ENCODE results near the gene CAPG.

The CAPG gene

DNA sequence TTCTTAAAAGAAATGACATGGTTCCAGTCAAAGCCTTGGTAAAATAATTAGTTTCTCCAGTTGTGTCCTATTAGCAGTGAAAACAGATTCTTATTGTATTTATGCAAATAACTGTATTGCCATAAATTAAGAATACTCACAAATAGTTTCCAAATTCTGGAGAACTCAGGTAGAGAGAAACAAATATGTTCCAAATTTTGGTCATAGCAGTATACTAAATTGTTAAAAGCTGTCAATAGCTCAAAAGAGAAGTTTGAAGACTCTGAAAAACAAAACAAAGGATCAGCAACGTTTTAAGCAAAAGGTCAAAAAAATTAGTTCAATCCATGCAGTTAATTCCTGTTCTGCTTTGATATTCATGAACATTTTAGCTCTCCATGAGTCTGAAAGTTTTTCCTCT lies 30.1 kb downstream of the CAPG start:
- H3K4me3 ChIP-seq (ENCODE audit: low read depth, low read length): no peak overlapping the region
- no peaks in the 10 kb centered on the region for H3K4me1 ChIP-seq
- H3K9me3 ChIP-seq: no peaks in the 10 kb centered on the region
- H3K36me3 ChIP-seq: no peaks in the 10 kb centered on the region
- H3K27me3 ChIP-seq: no peaks in the 10 kb centered on the region
- TF ChIP-seq CTCF (IDR thresholded peaks at IDR 0.05; ENCODE audit: low read depth, low read length): no peak
- no peak for DNase-seq

GRCh38 chr2:85378257-85378656 lies 31.9 kb downstream of the CAPG start:
- no peaks in the 10 kb centered on the region for H3K4me1 ChIP-seq
- no peak for TF ChIP-seq CTCF (IDR thresholded peaks at IDR 0.05; ENCODE audit: low read depth, low read length)
- no peak overlapping the region for H3K4me3 ChIP-seq (ENCODE audit: low read depth, low read length)
- H3K27me3 ChIP-seq: no peaks in the 10 kb centered on the region
- DNase-seq: no peak
- no peaks in the 10 kb centered on the region for H3K9me3 ChIP-seq
- no peaks in the 10 kb centered on the region for H3K36me3 ChIP-seq

- no peak for DNase-seq
- no peaks in the 10 kb centered on the region for H3K9me3 ChIP-seq
- H3K27me3 ChIP-seq: no peaks in the 10 kb centered on the region
- H3K36me3 ChIP-seq: no peaks in the 10 kb centered on the region
- H3K4me1 ChIP-seq: no peaks in the 10 kb centered on the region
- no peak for TF ChIP-seq CTCF (IDR thresholded peaks at IDR 0.05; ENCODE audit: low read depth, low read length)
- H3K4me3 ChIP-seq (ENCODE audit: low read depth, low read length): no peak overlapping the region
These were observed 33.1 kb downstream of the CAPG start for GRCh38 chr2:85377083-85377482.

DNA sequence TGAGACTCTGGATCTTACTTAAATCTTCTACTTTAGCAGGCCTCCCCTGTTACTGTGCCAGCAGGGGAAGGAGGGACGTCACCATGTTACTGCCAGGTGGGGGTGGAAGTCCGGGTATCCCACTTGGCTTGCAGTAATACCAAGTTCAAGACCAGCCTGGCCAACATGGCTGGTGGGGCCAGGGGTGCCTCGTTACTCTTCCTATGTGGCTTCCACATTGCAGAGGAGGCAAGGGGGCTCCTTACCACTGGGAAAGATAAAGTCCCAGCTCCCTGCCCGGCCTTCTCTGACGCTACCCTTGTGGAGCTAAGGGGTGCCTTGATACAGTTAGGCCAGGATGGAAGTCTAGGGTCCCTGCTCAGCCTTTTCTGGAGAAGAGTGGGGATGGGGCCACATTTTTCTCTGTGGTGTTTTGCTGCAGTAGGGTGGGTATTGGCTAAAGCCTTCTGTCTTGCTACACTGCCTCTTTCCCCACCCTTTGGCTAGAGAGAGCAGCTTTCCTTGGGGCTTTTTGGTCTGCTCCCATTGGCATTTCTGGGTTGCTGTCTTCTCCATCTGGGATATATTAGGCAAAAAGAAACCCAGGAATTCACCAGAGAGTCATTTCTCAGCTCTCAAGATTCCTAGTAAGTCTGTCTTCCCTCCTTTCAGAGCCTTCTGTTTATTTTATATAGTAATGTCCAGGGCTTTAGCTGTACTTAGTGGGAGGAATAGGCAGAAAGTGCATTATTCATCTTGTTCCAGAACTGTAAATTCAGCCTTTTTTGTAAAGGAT lies 33.7 kb downstream of the CAPG start:
- Histone ChIP-seq H3K9me3 (no peaks in the 10 kb centered on the region), H3K4me1 (no peaks in the 10 kb centered on the region), H3K27me3 (no peaks in the 10 kb centered on the region), H3K4me3 (ENCODE audit: low read depth, low read length) (no peak overlapping the region), H3K36me3 (no peaks in the 10 kb centered on the region)
- DNase-seq: no peak
- TF ChIP-seq CTCF (IDR thresholded peaks at IDR 0.05; ENCODE audit: low read depth, low read length): no peak

GRCh38 chr2:85371045-85371444 lies 39.1 kb downstream of the CAPG start:
- DNase-seq: no peak
- H3K4me1 ChIP-seq: no peaks in the 10 kb centered on the region
- H3K9me3 ChIP-seq: no peaks in the 10 kb centered on the region
- no peak overlapping the region for H3K4me3 ChIP-seq (ENCODE audit: low read depth, low read length)
- no peaks in the 10 kb centered on the region for H3K36me3 ChIP-seq
- no peaks in the 10 kb centered on the region for H3K27me3 ChIP-seq
- TF ChIP-seq CTCF (IDR thresholded peaks at IDR 0.05; ENCODE audit: low read depth, low read length): no peak

- TF ChIP-seq CTCF (IDR thresholded peaks at IDR 0.05; ENCODE audit: low read depth, low read length): no peak
- H3K36me3 ChIP-seq: no peaks in the 10 kb centered on the region
- no peaks in the 10 kb centered on the region for H3K27me3 ChIP-seq
- no peak overlapping the region for H3K4me3 ChIP-seq (ENCODE audit: low read depth, low read length)
- H3K4me1 ChIP-seq: no peaks in the 10 kb centered on the region
- no peaks in the 10 kb centered on the region for H3K9me3 ChIP-seq
- no peak for DNase-seq
These were observed 40.7 kb downstream of the CAPG start for GRCh38 chr2:85369500-85369899.

Data from BE2C (cell line).